ENCODE data around the gene RBMS1. TPM values are rescaled to one million over a fixed set of nuclear protein-coding genes. Genes with fewer than 3 reads are reported as not detected.

Gene RBMS1
- total and polyA plus RNA-seq, 2 experiments from 2014 or later, result 55.5 to 94.8 TPM

- TF ChIP-seq ETS1 (IDR thresholded peaks at IDR 0.05) (no peak), EZH2 (IDR thresholded peaks at IDR 0.05; ENCODE audit: low read depth, unreplicated experiment) (no peak), POLR2AphosphoS5 (IDR thresholded peaks at IDR 0.05; ENCODE audit: low read depth) (no peak), STAT1 (IDR thresholded peaks at IDR 0.05; ENCODE audit: unreplicated experiment) (no peak), ZNF114 (CRISPR knock-in tag; IDR thresholded peaks at IDR 0.05) (no peak), JUNB (IDR thresholded peaks at IDR 0.05; ENCODE audit: unreplicated experiment) (no peak)
These were observed 122.2 kb downstream of the RBMS1 start (continued) for GRCh38 chr2:160371251-160372009.

- Histone ChIP-seq H3K4me1 (ENCODE audit: insufficient read depth) (peaks cover 64% of the 10 kb centered on the region), H3K9me2 (ENCODE audit: insufficient read depth) (no peaks in the 10 kb centered on the region), H4K20me1 (replicated peaks; ENCODE audit: insufficient read depth) (0 out of 2 replicates have a peak, but pooled peaks cover 11% of the 10 kb centered on the region), H3K4me2 (no peak overlapping the region), H3F3A (replicated peaks; ENCODE audit: low read depth) (no peaks in the 10 kb centered on the region), H2AFZ (no peak overlapping the region), H3K27ac (ENCODE audit: low read depth) (no peak overlapping the region), H3K27me3 (ENCODE audit: insufficient read depth) (no peaks in the 10 kb centered on the region), H3K79me2 (replicated peaks; ENCODE audit: insufficient read depth) (peaks cover 88% of the 10 kb centered on the region), H3K36me3 (ENCODE audit: insufficient read depth) (no peaks in the 10 kb centered on the region), H3K4me3 (no peak overlapping the region)
- H3K9me3 Mint-ChIP-seq, result no peaks in the 10 kb centered on the region
- TF ChIP-seq JUNB (IDR thresholded peaks at IDR 0.05; ENCODE audit: unreplicated experiment) (no peak), ZNF114 (CRISPR knock-in tag; IDR thresholded peaks at IDR 0.05) (no peak), ZNF462 (CRISPR knock-in tag; IDR thresholded peaks at IDR 0.05) (no peak)
- peaks cover 3% of the 10 kb centered on the region for H3K27me3 Mint-ChIP-seq (ENCODE audit: insufficient read depth, low read depth, poor library complexity)
- no peak for DNase-seq (ENCODE audit: low spot score)
- peaks cover 12% of the 10 kb centered on the region; the same call in 2 of the 3 replicates for H3K36me3 Mint-ChIP-seq (ENCODE audit: low read depth)
- ATAC-seq, result no peak
- H3K4me1 Mint-ChIP-seq, result peaks cover 72% of the 10 kb centered on the region
- H3K27ac Mint-ChIP-seq, result no peak overlapping the region
- no peak overlapping the region for H3K4me3 Mint-ChIP-seq
These were observed 124.3 kb downstream of the RBMS1 start for GRCh38 chr2:160368988-160369930.

Measured in GM23338 (cell line).